IMR-90 (cell line): Measurements from ENCODE around the gene DYNLRB1. TPM values are rescaled to one million over a fixed set of nuclear protein-coding genes. Genes with fewer than 3 reads are reported as not detected.

ENCODE experiments used
- ATAC-seq: fragments of 200-7000 bp; cut with Tn5 transposase; 2 replicates; pipeline ENCODE4 v1.9.1; 2020; ENCODE audit warnings: low read depth, mild to moderate bottlenecking, moderate library complexity
- BruUV-seq: library from RNA; stranded (reverse); fragments of 400-500 nt; replicated peaks from 2 replicates; lab custom pipeline; 2021; lab: Mats Ljungman, UMichigan
- CTCF ChIA-PET: fragments of 300-600 bp; formaldehyde crosslinking; extraction: SDS; loops from one replicate; lab custom pipeline; 2021; ENCODE audit warnings: antibody characterized with exemption; lab: Yijun Ruan, JAX
- POLR2A ChIA-PET: fragments of 300-600 bp; sonication (Branson Sonifier 250); formaldehyde crosslinking; loops from one replicate; lab custom pipeline; 2022; ENCODE audit warnings: antibody characterized with exemption; ENCODE audit not compliant: unreplicated experiment; lab: Charles Lee
- DNase-seq: peaks from one replicate; pipeline ENCODE4 v3.0.0; 2013
- H2AFZ ChIP-seq: replicated peaks from 2 replicates; pipeline ENCODE3; 2013; ENCODE audit warnings: low read length, mild to moderate bottlenecking; ENCODE audit not compliant: poor library complexity
- H2AK5ac ChIP-seq: 2 replicates; pipeline ENCODE4 v1.6.1; 2013; ENCODE audit warnings: low read depth, low read length, inconsistent platforms
- H2AK9ac ChIP-seq: replicated peaks from 2 replicates; pipeline ENCODE3; 2013; ENCODE audit warnings: mild to moderate bottlenecking, low read depth, low read length, moderate library complexity; ENCODE audit not compliant: poor library complexity
- H2BK120ac ChIP-seq: 2 replicates; pipeline ENCODE4 v1.6.1; 2013; ENCODE audit warnings: low read depth, low read length, inconsistent platforms
- H2BK15ac ChIP-seq: 3 replicates; pipeline ENCODE4 v1.6.1; 2013; ENCODE audit warnings: low read depth, low read length, inconsistent platforms
- H2BK20ac ChIP-seq: 2 replicates; pipeline ENCODE4 v1.6.1; 2013; ENCODE audit warnings: low read depth, mild to moderate bottlenecking, inconsistent platforms, low read length, moderate library complexity
- H2BK5ac ChIP-seq: 2 replicates; pipeline ENCODE4 v1.6.1; 2013; ENCODE audit warnings: mild to moderate bottlenecking, low read depth, low read length, inconsistent platforms; ENCODE audit not compliant: poor library complexity, severe bottlenecking
- H3K14ac ChIP-seq: replicated peaks from 2 replicates; pipeline ENCODE4 v1.6.1; 2013; ENCODE audit warnings: low read depth, low read length, inconsistent platforms
- H3K18ac ChIP-seq: 2 replicates; pipeline ENCODE4 v1.6.1; 2013; ENCODE audit warnings: low read depth, low read length, control low read depth
- H3K23ac ChIP-seq: 2 replicates; pipeline ENCODE4 v1.6.1; 2013; ENCODE audit warnings: low read depth, low read length, inconsistent platforms
- H3K27ac ChIP-seq: 2 replicates; pipeline ENCODE4 v1.5.1; 2013; ENCODE audit warnings: mild to moderate bottlenecking, control low read depth, low read length; ENCODE audit not compliant: insufficient read depth
- H3K27me3 ChIP-seq: 2 replicates; pipeline ENCODE4 v1.6.1; 2013; ENCODE audit warnings: low read length; ENCODE audit not compliant: control insufficient read depth, insufficient read depth
- H3K36me3 ChIP-seq: 2 replicates; pipeline ENCODE4 v1.6.1; 2013; ENCODE audit warnings: low read length, mixed read lengths; ENCODE audit not compliant: control insufficient read depth, insufficient read depth
- H3K4ac ChIP-seq: 2 replicates; pipeline ENCODE4 v1.6.1; 2013; ENCODE audit warnings: low read depth, low read length, inconsistent platforms
- H3K4me1 ChIP-seq: 2 replicates; pipeline ENCODE4 v1.6.1; 2013; ENCODE audit warnings: low read length, mixed read lengths; ENCODE audit not compliant: control insufficient read depth, insufficient read depth
- H3K4me2 ChIP-seq: 2 replicates; pipeline ENCODE4 v1.6.1; 2013; ENCODE audit warnings: low read depth, mild to moderate bottlenecking, control low read depth, low read length, moderate library complexity
- H3K4me3 ChIP-seq: 2 replicates; pipeline ENCODE4 v1.5.1; 2013; ENCODE audit warnings: low read depth, mild to moderate bottlenecking, control low read depth, low read length, moderate library complexity; ENCODE audit not compliant: insufficient read depth
- H3K56ac ChIP-seq: 2 replicates; pipeline ENCODE4 v1.6.1; 2013; ENCODE audit warnings: low read length, inconsistent platforms; ENCODE audit not compliant: insufficient read depth; ENCODE audit errors: extremely low read depth
- H3K79me1 ChIP-seq, 2 experiments: 2 replicates each; pipeline ENCODE4 v1.6.1; 2013; ENCODE audit warnings: low read length in 2 of 2, inconsistent platforms in 1 of 2, low read depth in 1 of 2
- H3K9ac ChIP-seq: 2 replicates; pipeline ENCODE4 v1.6.1; 2013; ENCODE audit warnings: low read depth, low read length, control low read depth
- H3K9me1 ChIP-seq: 2 replicates; pipeline ENCODE4 v1.6.1; 2013; ENCODE audit warnings: low read length, inconsistent platforms; ENCODE audit not compliant: insufficient read depth
- H3K9me3 ChIP-seq: 2 replicates; pipeline ENCODE4 v1.6.1; 2013; ENCODE audit warnings: low read length; ENCODE audit not compliant: control insufficient read depth, insufficient read depth
- H4K20me1 ChIP-seq: 2 replicates; pipeline ENCODE4 v1.6.1; 2013; ENCODE audit warnings: low read length, inconsistent platforms; ENCODE audit not compliant: insufficient read depth
- H4K5ac ChIP-seq: 2 replicates; pipeline ENCODE4 v1.6.1; 2013; ENCODE audit warnings: mild to moderate bottlenecking, low read depth, low read length, control low read depth
- H4K8ac ChIP-seq, 2 experiments: 2 replicates each; pipeline ENCODE4 v1.6.1; 2013; ENCODE audit warnings: low read depth in 2 of 2, low read length in 2 of 2, control low read depth in 1 of 2, inconsistent platforms in 1 of 2
- H4K91ac ChIP-seq: 2 replicates; pipeline ENCODE4 v1.6.1; 2013; ENCODE audit warnings: low read depth, low read length, inconsistent platforms; ENCODE audit not compliant: insufficient read depth
- BHLHE40 ChIP-seq: fragments of 150-350 bp; IDR thresholded peaks from 2 replicates; pipeline ENCODE4 v1.6.1; 2016; ENCODE audit warnings: mild to moderate bottlenecking, low read depth, low read length
- CHD1 ChIP-seq: IDR thresholded peaks from 2 replicates; pipeline ENCODE4 v1.6.1; 2012; ENCODE audit warnings: low read depth, low read length, improper control_type of control experiment
- CTCF ChIP-seq: conservative IDR thresholded peaks from 2 replicates; pipeline ENCODE4 v1.5.1; 2012; ENCODE audit warnings: mild to moderate bottlenecking, low read depth, low read length, improper control_type of control experiment
- ELK1 ChIP-seq: fragments of 150-350 bp; IDR thresholded peaks from 2 replicates; pipeline ENCODE4 v1.6.1; 2016; ENCODE audit warnings: low read depth, mild to moderate bottlenecking, low read length, moderate library complexity, borderline replicate concordance
- FOS ChIP-seq: fragments of 150-350 bp; IDR thresholded peaks from 2 replicates; pipeline ENCODE4 v1.6.1; 2016; ENCODE audit warnings: low read depth, low read length
- MAFK ChIP-seq: IDR thresholded peaks from 2 replicates; pipeline ENCODE4 v1.6.1; 2012; ENCODE audit warnings: low read depth, low read length, improper control_type of control experiment
- MAZ ChIP-seq: IDR thresholded peaks from 2 replicates; pipeline ENCODE4 v1.6.1; 2012; ENCODE audit warnings: low read depth, mild to moderate bottlenecking, low read length, improper control_type of control experiment, moderate library complexity, borderline replicate concordance
- MXI1 ChIP-seq: IDR thresholded peaks from 2 replicates; pipeline ENCODE4 v1.6.1; 2012; ENCODE audit warnings: low read depth, mild to moderate bottlenecking, low read length, moderate library complexity, borderline replicate concordance
- NFE2L2 ChIP-seq: fragments of 150-350 bp; IDR thresholded peaks from 2 replicates; pipeline ENCODE4 v1.6.1; 2016; ENCODE audit warnings: low read depth, mild to moderate bottlenecking, low read length
- POLR2A ChIP-seq: IDR thresholded peaks from 2 replicates; pipeline ENCODE4 v1.6.1; 2012; ENCODE audit warnings: mild to moderate bottlenecking, low read depth, low read length
- RCOR1 ChIP-seq: IDR thresholded peaks from 2 replicates; pipeline ENCODE4 v1.6.1; 2012; ENCODE audit warnings: mild to moderate bottlenecking, low read length, improper control_type of control experiment; ENCODE audit not compliant: insufficient replicate concordance
- RFX5 ChIP-seq: IDR thresholded peaks from 2 replicates; pipeline ENCODE4 v1.8.0; 2012; ENCODE audit warnings: low read depth, mild to moderate bottlenecking, low read length, moderate library complexity
- SMC3 ChIP-seq: fragments of 150-350 bp; IDR thresholded peaks from 2 replicates; pipeline ENCODE4 v1.6.1; 2016; ENCODE audit warnings: low read depth, mild to moderate bottlenecking, antibody characterized with exemption, low read length, moderate library complexity
- USF2 ChIP-seq: fragments of 150-350 bp; IDR thresholded peaks from 2 replicates; pipeline ENCODE4 v1.6.1; 2017; ENCODE audit warnings: mild to moderate bottlenecking, antibody characterized with exemption, low read length, low read depth
- WGBS, 2 experiments: methylation state at CpG; one replicate each; pipeline versions ENCODE4 v1.1.5 to v1.1.7; 2013; ENCODE audit warnings: missing lambda C conversion rate in 2 of 2; ENCODE audit not compliant: insufficient read length in 1 of 2; ENCODE audit errors: extremely low coverage in 2 of 2; 5-methylcytosine and 5-hydroxymethylcytosine counted together
- dilution Hi-C: fragments of 300-500 bp; cut with HindIII; formaldehyde crosslinking; loops from one replicate; pipeline ENCODE4 v1.14.3; 2018; ENCODE audit warnings: low sequenced_read_pairs; ENCODE audit not compliant: unreplicated experiment
- in situ Hi-C: fragments of 300-500 bp; cut with MboI; formaldehyde crosslinking; loops from 3 replicates; pipeline ENCODE4 v1.14.3; 2019; ENCODE audit warnings: low sequenced_read_pairs, inconsistent platforms, mixed read lengths
- intact Hi-C: fragments of 100-400 bp; cut with micrococcal nuclease; formaldehyde crosslinking; loops from 2 replicates; pipeline ENCODE4 v1.10.0; 2022
- polyA plus RNA-seq, 3 experiments: library from polyadenylated mRNA; depleted of rRNA; stranded (reverse); fragments of >200 nt; gene quantifications; 2 replicates each; pipeline ENCODE4 v1.2.3, GENCODE V29; 2012; ENCODE audit warnings: low replicate concordance in 1 of 3
- total RNA-seq: library from RNA; depleted of rRNA; stranded (reverse); fragments of >200 nt; gene quantifications from 2 replicates; pipeline ENCODE4 v1.2.3, GENCODE V29; 2012

DYNLRB1 gene
- total and polyA plus RNA-seq, 2 of the 4 experiments (the other 2 are of a cell fraction), result 82.4 to 380 TPM

GRCh38 chr20:34543463-34544056 is 27.3 kb downstream of the DYNLRB1 start:
- Histone ChIP-seq H2AK5ac (no peak overlapping the region), H2AFZ (no peak overlapping the region), H2AK9ac (no peak overlapping the region), H4K91ac (no peak overlapping the region), H3K4me3 (no peak overlapping the region), H3K18ac (no peak overlapping the region), H3K9me1 (no peaks in the 10 kb centered on the region), H3K9me3 (no peaks in the 10 kb centered on the region), H2BK20ac (no peak overlapping the region), H3K4me2 (no peak overlapping the region), H3K4me1 (no peaks in the 10 kb centered on the region), H3K4ac (no peak overlapping the region), H2BK120ac (no peak overlapping the region), H3K56ac (no peak overlapping the region), H3K14ac (no peak overlapping the region), H4K8ac (no peak overlapping the region), H2BK15ac (no peak overlapping the region), H4K20me1 (peaks cover 6% of the 10 kb centered on the region), H3K27me3 (no peaks in the 10 kb centered on the region), H3K9ac (no peak overlapping the region), H3K79me1 (peaks cover 4 to 11% of the 10 kb centered on the region in 2 experiments), H4K5ac (no peak overlapping the region), H2BK5ac (no peak overlapping the region), H3K23ac (no peak overlapping the region), H3K27ac (no peak overlapping the region), H3K36me3 (peaks cover 27% of the 10 kb centered on the region)
- ChIA-PET CTCF (no interaction called here), POLR2A (no interaction called here)
- dilution Hi-C loops (no loop called here), intact Hi-C loops (no loop called here), in situ Hi-C loops (no loop called here)
- TF ChIP-seq FOS (no peak), NFE2L2 (no peak), RFX5 (no peak), SMC3 (no peak), MXI1 (no peak), USF2 (no peak), CHD1 (no peak), BHLHE40 (no peak), MAFK (no peak), CTCF (no peak), ELK1 (no peak), RCOR1 (no peak), MAZ (no peak), POLR2A (no peak)
- WGBS, 2 experiments, result 61% methylated on average over 9 of the region's 12 CpGs; no CpG with 5 or more reads in 1 of the 2 experiments
- no peak for DNase-seq
- ATAC-seq, result no peak
- no TSS peak for BruUV-seq
